GM19240 (cell line): ENCODE results near the gene WDR27.

ENCODE experiments used
- DNase-seq: peaks from one replicate; pipeline ENCODE4 v3.0.0; 2011; ENCODE audit warnings: low spot score; ENCODE audit not compliant: insufficient read length

The WDR27 gene

DNA sequence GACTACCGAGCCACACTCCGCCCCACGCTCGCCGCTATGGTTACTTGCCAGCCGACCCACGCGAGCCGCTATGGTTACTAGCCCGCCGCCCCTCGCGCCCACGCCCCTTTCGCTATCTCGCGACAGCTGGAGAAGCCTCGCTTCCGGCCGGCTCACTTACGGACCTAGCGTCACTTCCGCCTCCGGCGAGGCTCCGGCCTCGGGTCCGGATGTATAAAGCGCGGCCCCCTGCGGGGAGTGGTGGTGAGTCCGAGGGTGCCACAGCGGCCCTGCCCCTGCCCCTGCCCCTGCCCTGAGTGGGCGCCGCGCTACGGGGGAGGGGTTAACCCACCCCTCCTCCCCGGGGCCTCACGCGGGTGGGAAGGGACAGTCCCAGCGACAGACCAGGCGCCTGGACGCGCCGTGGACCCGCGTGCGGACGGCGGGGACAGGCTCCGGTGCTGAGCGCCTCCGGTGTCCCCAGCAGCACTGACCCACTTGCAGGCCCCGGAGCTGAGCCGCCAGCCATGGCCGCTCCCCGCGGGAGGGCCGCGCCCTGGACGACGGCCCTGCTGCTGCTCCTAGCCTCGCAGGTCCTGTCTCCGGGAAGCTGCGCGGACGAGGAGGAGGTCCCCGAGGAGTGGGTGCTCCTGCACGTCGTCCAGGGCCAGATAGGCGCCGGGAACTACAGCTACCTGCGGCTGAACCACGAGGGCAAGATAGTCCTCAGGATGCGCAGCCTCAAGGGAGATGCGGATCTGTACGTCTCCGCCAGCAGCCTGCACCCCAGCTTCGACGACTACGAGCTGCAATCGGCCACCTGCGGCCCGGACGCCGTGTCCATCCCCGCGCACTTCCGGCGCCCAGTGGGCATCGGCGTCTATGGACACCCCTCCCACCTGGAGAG lies at the start of gene WDR27, which contains the start of gene C6orf120:
Gene WDR27, minus strand, starts transcription at position 76 of the 886 bp plus-strand sequence. CDS start 13,024 bp downstream, outside the sequence.
Gene C6orf120, plus strand, starts transcription at position 173 of the 886 bp plus-strand sequence. Its CDS starts 334 bp downstream, at position 507.
- peak; percentile 82 for DNase-seq

DNA sequence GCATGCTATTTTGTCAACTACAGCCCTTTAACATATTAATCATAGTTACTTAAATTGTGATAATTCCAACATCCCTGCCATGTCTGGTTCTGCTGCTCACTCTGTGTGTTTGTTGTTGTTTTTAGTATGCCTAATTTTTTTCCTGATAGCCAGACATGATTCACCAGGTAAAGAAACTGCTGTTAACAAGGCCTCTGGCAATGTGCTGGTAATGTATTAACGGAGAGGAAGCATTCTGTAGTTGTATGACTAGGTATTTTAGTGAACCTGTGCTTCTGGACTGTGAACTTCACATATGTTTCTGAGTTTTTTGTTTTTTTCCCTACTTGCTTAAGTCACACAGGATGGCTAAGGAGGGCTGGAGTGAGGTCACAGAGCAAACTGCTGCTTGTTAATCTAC lies 44.7 kb upstream of the WDR27 start:
- no peak for DNase-seq

GRCh38 chr6:169745405-169745804 lies 43.6 kb upstream of the WDR27 start:
- DNase-seq = no peak

DNA sequence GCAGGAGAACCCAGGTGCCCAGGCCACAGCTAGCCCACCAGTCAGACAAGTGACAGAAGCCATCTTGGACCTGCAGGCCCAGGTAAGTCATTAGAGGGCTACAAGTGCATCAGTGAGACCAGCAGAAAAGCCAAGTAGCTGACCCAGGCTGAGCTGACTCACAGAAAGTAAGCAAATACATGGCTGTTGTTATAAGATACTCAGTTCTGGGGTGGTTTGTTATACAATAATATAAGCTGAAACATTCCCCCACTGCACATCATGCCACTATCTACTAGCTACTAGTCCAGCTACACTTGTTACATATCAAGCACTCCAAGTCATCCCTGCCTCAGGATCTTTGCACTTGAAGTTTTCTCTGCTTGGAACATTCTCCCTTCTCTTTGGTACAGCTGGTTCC lies 39.5 kb upstream of the WDR27 start:
- DNase-seq = no peak

DNA sequence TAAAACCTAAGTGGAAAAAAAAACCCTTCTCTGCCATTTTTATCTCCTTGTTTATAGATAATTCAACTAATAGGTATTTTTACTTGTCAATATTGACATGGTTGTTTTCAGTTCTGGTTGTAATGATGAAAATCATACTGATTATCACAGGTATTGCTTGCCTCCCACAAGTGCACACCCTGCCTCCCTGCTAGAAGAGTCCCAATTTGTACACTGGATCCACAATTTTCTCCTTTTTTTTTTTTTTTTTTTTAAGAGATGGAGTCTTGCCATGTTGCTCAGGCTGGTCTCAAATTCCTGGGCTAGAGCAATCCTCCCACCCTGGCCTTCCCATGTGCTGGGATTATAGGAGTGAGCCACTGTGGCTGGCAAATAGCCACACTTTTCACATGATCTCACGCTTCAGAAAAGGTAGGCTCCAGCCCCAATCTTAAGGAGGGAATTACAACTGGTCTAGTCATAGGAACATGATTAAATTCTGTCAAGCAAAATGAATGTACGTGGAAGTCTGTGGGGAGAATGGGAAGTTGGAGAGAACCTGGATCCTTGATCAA lies 37.2 kb upstream of the WDR27 start:
- no peak for DNase-seq

DNA sequence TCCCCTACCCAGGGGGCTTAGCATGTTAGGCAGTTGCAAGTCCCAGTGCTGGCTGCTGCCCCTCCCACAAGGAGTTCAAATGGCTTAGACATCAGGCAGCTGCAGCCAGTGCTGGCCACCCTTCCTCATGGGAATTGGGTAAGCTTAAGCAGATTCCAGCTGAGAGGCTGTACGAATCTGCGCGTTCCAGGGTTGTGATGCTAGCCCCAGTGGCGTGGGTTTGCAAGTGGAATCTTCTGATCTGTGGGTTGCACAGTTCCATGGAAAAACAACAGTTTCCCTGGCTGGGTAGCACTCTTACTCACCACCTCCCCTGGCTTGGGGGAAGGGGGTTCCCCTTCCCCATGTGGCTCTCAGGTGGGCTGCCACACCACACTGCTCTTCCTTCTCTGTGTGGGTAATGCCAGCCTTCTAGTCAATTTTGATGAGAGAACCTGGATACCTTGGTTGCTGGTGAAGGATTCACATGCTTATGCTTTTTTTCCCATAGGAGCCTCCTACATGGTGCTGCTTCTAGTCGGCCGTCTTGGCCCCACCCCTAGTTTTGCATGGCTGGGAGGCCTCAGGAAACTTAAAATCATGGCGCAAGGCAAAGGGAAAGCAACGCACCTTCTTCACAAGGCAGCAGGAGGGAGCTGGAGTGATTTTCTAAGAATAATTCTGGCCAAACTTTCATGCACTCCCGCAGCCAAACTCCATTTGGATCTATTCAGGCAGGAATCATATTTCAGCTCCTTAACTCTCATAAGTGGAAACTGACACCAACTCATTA lies 36.6 kb upstream of the WDR27 start:
- DNase-seq = no peak

GRCh38 chr6:169729961-169730360 lies 28.1 kb upstream of the WDR27 start:
- DNase-seq = no peak

GRCh38 chr6:169726963-169727362 lies 25.1 kb upstream of the WDR27 start:
- no peak for DNase-seq

GRCh38 chr6:169726049-169726400 lies 24.2 kb upstream of the WDR27 start:
- DNase-seq = no peak

DNA sequence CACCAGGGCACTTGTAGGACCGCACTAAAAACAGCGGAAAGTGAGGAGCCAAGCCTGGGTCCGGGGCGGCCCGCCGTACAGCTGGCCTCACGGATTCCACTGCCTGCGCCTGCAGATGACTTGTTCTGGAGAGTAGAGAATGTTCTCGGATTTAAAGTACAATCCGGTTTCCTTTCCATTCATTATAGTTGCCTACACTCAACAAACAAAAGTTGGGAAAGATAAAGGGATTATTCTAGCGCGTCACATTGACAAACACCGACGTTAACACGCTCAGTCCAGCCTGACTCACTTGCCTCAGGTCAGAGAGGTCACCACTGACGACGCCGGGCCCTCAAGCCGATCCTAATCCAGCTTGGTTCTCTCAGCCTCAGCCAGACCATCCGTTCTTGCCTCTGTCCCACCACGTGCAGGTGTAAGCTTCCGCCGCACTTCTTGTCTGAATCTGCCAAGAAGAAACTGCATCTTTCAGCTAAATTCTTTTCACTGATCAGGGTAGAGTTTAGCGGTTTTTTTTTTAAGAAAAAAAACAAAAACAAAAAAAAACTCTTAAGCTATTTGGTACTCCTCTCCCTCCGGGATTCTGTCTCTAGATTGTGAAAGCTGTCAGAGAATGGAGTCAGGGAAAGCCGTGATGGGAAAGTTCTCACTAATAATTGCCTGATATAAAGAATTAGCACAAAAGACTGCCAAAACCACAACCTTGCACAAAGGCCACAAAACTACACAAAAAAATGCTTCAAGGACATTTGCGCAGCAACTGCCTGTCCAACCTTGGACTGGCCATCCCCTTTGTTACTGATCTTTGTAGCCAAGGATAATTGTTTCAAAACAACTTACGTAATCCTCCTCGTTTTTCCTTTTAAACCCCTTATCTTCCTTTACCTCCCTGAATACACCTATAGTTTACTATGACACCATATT lies 23.6 kb upstream of the WDR27 start:
- no peak for DNase-seq

DNA sequence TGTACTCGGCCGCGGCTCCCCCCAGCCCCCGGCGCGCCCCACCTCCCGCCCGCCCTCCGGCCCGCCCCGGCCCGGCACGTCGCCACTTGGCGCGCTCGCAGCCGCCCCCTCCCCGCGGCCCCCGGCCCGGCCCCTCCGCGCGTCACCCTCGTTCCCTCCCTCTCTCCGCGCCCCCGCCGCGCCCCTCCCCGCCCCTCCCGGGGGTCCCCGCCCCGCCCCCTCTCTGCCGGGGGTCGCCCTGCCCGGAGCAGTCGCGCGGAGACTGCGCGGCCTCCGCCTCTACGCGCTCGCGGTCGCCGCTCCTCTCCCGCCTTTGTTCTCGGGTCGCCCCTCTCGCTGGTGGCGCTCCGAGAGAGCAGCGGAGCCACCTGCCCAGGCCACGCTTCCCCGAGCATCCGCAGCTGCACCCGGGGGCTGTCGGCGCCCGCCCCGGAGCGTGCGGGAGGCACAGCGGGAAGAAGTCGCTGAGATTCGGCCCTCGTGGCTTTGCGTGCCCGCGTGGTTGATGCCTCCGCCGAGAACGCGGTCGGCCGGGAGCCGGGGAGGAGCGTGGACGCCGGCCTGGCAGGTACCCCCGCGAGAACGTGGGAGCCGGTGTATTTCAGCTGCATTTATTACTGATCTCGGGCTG lies 22.8 kb upstream of the WDR27 start, which contains the start of gene PHF10:
Gene PHF10, minus strand, starts transcription at position 7 of the 631 bp plus-strand sequence. CDS start 569 bp downstream, outside the sequence.
- DNase-seq = peak; percentile 46

- peak; percentile 23 for DNase-seq
These were observed 22.2 kb upstream of the WDR27 start for GRCh38 chr6:169723991-169724493.

DNA sequence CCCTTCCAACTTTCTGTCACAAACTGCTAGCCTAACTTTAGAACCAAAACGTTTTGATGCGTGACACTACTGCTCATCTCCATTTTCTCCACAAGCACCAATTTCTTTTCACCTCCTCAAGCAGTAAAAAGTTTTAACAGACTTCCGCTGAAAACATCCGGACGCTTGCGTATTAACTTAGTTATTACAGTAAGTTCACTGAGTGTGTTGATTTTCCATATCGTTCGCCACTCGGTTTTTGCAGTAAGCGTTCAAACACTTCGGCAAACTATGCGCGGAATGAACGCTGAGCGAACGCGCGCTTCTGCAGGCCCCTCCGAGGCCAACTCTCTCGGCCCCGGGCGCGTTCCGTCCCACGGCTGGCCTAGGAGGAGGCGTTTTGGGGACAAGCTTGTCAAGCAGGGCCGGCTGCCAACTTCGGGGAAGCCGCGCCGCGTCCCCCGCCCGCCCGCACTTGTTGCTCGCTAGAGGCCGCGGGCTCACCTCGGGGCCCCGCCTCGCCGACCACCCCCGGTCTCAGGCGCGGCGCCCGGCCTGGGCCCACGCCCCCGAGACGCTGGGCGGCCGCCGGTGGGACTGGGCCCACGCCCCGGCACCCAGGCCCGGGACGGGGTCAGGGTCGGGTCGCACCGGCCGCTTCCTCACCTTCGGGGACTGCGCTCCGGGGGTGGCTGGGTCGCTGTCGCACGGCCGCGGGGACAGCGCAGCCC lies 21.5 kb upstream of the WDR27 start:
- peak; percentile 47 for DNase-seq

DNA sequence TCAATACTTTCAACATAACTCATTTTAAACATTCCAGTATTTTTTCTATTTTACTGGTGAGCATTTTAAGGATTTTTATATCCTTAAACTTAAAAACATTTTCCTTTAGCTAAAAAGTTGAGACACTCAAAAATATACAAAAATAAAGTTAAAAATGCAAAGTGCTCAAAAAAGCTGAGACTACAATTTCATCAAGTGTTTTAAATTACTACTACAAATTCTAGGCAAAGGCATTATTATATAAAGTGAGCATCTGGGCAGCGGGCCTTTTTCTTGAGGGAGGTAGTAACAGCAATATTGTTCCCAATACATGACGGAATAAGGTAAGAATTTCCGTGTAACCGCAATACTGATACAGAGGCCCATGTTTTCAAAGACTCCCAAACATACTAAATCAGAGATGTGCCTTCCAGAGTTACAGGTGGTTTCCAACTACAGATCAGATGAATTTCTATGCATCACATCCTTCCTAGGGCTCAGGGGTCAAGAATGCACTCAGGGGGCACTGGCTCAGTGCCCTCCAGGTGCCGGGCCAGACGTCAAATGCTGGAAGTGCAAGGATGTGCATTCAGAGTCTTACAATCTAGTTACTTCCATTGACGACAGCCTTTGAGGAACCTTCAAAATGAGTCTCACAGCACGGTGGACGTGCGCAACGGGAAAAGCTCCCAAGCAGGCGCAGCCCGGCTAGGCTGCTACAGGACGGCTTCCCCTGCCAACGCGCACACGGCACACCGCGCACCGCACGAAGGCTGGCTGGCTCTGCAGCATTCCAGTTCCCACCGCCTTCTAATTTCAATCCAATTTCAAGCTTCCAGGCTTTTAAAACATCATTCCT lies 20.8 kb upstream of the WDR27 start:
- peak; percentile 4 for DNase-seq

GRCh38 chr6:169720207-169720855 lies 18.5 kb upstream of the WDR27 start:
- DNase-seq = no peak

GRCh38 chr6:169719117-169719516 lies 17.3 kb upstream of the WDR27 start:
- no peak for DNase-seq

DNA sequence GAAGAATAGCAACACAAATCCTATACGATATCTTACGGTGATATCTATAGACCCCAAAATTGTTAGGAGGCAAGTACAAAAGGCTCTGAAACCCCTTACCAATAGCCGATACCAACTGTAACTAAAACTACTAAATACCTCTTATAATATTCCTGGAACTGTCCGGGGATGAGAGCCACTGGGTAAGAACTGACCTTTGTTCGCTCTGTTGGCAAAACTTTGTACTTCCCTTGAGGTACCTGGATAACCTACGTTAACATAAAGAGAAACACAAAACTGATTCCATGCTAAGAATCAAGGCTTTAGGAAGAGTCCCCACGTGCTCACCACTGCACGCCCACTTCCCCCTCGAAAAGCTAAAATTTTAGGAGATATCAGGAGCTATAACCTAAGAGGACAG lies 12.8 kb upstream of the WDR27 start:
- no peak for DNase-seq

GRCh38 chr6:169714178-169714577 lies 12.3 kb upstream of the WDR27 start:
- no peak for DNase-seq
